CD4-positive, alpha-beta T cell treated with Interferon gamma for 1 hour (primary cell): ENCODE measurements around the gene CCDC85A.

Source experiments
- DNase-seq: peaks from one replicate; pipeline ENCODE4 v3.0.0-alpha.2; 2020

The CCDC85A gene

GRCh38 chr2:56195563-56195962 lies 11.8 kb downstream of the CCDC85A start:
- DNase-seq = no peak

GRCh38 chr2:56197816-56198215 lies 14.0 kb downstream of the CCDC85A start:
- no peak for DNase-seq

- DNase-seq = no peak
These were observed 15.1 kb downstream of the CCDC85A start for GRCh38 chr2:56198936-56199335.

GRCh38 chr2:56199492-56199891 lies 15.7 kb downstream of the CCDC85A start:
- DNase-seq = no peak

- no peak for DNase-seq
These were observed 18.8 kb downstream of the CCDC85A start for GRCh38 chr2:56202381-56203121.

DNA sequence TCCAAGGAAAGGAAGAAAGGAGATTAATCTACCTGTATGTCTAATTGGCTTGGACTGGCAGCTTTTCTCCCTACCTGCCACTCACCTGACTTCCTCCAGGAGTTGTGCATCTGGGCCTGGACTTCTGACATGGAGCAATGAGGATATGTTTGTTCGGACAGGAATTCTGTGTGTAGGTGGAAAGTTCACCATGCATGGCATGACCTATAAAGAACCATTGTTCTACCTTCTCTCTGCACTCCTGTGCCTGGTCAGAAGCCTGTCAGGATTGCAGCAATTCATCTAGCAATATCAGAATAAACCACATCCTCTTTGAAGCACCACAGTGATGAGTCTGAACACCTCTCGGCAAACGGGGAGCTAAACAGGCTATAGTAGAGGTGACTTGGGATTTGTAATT lies 20.8 kb downstream of the CCDC85A start:
- DNase-seq = no peak

GRCh38 chr2:56206250-56206649 lies 22.5 kb downstream of the CCDC85A start:
- no peak for DNase-seq

DNA sequence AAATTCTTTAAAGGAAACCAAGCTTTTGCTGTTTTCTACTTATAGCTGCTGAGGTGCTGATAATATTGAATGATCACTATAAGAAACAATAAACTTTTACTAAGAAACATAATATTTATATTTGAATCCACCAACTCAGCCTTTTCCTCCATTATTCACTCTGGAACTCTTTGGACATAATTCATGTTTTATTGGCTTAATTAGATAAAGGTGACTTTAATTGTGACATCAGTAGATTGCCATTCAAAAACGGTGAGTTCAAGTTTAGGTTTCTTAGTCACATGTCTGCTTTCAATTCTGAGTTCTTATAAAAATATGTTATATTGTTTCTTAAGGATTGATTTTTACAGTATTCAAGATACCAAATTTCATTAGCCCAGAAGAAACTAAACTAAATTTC lies 24.0 kb downstream of the CCDC85A start:
- DNase-seq = no peak

- no peak for DNase-seq
These were observed 24.6 kb downstream of the CCDC85A start for GRCh38 chr2:56208380-56208779.

DNA sequence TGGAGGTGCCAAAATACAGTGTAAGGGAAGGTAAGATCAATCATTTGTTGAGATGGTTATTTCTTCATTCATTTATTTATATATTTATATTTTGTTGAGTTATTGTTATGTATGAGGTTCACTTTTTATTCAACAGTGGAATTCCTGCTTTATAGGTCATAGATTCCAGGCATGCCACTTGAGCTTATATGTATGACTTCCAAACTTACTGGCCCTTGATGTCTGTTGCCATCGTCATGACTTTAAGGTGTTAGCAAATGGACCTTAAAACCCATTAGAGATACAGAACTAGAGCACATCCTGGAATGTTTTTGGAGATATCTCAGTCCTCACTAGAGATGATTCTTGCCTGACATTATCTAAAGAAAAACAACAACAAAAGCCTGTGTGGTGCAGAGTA lies 25.9 kb downstream of the CCDC85A start:
- DNase-seq = no peak

- no peak for DNase-seq
These were observed 26.5 kb downstream of the CCDC85A start for GRCh38 chr2:56210291-56210690.

DNA sequence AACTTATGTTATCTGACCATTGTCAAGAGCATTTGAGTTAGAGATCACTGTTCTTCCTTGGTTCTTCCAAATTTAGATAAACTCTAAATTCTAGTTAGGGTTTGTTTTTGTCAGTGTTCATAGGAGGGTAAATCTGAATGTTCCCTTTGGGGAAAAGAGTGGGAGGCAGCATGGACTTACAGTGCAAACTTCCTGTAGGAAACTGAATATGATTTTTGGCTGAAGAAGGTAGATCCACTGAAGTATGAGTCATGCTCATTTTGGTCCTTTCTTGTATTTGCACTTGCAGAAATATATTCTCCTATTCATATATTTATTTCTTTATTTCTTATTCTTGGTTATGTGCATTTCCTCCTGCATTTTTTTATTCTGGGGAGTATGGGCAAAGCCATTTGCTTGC lies 27.3 kb downstream of the CCDC85A start:
- no peak for DNase-seq

DNA sequence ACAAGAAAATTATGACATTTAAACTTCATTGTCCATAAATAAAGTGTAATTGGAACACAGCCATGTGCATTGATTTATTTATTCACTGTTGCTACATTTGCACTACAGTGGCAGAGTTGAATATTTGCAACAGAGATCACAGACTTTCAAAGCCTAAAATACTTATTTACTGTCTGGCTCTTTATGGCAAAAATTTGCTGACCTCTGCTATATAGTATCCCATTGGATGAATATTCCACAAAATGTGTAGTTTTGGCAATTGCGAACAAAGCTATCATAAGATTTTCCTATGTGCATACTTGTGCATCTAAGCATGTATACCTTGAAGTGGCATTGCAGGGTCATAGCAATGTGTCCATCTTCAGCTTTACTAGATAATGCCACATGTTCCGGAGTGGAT lies 32.1 kb downstream of the CCDC85A start:
- DNase-seq = no peak

DNA sequence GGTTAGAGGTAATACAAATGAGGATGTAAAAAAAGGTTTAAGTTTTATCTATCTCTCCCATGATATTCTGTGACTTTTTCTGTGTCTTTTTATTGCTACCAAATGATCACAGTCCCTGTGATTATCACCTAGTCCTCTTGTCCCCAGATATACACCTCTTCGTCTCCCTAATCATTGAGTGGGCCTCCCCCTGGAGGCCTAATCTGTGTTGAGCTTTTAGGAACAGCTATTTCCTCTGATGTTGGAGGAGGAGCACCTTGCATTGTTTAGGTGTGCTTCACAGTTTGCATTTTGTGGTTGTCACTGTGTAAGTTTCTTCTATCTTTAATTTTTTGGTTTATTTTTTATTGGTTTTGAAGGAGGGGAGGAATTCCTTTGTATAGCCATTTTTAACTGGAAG lies 33.3 kb downstream of the CCDC85A start:
- DNase-seq = no peak

DNA sequence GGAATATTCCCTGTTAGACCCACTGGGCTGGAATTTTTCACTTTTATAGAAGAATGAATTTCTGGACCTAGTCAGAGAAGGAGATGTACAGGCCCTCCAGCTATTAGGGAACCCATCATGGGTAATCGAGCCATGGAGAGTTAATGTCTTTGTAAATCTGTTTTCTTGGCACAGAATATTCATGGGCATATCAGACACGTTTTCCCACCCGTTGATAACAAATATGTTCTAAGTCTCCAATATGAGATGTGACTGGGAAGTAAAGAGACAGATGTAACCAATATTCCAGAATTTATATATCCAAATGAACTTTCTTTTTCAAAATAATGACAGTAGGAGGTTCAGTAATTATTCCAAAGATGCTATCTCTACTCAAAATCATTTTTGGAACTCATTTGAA lies 38.7 kb downstream of the CCDC85A start:
- DNase-seq = no peak

GRCh38 chr2:56224316-56224715 lies 40.5 kb downstream of the CCDC85A start:
- no peak for DNase-seq

DNA sequence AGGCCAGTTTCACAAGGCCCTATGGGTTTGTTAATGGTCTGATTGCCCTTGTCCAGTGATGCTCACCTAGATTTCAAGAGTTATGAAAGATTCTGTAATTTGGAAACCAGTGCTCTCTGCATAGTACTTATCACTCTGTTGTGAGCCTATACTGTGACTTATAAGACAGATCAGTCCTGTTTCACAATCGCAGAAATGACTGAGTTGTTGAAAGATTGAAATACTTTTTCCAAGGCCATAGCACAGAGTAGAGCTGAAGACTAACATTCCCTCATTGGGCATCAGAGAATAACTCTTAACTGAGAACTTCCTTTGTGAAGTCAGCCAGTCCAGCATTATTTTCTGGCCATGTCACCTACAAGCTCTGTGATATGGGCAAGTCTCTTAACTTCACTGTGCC lies 44.0 kb downstream of the CCDC85A start:
- no peak for DNase-seq

- DNase-seq = no peak
These were observed 45.7 kb downstream of the CCDC85A start for GRCh38 chr2:56229397-56230060.

GRCh38 chr2:56230156-56230555 lies 46.4 kb downstream of the CCDC85A start:
- DNase-seq = no peak

DNA sequence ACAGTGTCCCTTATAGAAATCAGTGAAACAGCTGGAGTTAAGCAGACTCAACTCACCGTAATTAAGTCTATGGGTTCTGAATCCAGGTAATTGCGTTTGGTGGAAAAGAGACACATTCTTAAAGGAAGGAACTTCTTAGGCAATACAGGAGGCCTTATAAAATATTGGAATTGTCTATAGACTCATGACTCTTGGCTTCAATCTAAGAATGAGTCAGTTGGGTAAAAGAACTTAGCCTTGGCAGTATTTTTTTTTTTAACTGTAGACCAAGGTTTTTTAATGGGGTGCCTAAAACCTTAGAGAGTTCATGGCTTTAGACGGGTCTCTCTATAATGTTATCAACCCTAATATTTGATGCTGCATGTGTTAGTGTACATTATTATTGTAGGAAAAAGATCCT lies 47.6 kb downstream of the CCDC85A start:
- DNase-seq = no peak

GRCh38 chr2:56232912-56233311 lies 49.1 kb downstream of the CCDC85A start:
- no peak for DNase-seq

DNA sequence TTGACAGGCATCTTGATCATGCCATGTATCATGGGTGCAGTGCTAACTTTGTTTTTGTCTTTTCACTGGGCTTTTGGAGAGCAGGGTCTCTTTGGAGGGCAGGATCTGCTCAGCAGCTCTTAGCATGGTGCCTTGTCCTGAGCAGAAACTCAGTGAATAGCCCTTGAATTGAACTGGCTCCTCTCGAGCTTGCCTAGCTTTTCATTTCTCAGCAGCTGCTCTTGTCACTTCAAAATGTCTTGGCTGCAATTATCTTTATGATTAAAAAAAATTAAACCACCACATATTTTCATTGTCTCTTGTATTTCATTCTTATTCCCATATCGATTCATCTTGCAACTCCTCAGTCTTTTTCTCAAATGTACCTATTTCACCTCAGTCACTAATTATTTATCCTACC lies 50.5 kb downstream of the CCDC85A start:
- no peak for DNase-seq

- DNase-seq = no peak
These were observed 55.2 kb downstream of the CCDC85A start for GRCh38 chr2:56239030-56239429.

DNA sequence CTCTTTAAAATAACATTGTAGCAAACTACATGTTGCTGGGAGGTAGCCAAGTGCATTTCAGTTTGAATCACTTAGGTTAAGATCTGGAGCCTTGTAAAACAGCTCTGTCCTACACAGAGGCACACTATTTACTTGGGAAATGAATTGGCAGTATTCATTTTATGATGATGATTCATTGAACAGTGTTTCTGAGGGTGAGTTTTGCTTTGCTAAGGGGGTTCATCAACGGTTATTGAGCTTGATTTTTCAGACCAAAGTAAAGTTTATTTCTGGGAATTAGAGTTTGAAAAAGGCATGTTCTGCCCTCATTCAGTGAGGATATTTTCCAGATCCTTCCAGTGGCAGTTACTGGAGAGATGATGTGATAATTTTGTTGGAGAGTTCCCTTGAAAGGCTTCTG lies 55.6 kb downstream of the CCDC85A start:
- DNase-seq = no peak

- no peak for DNase-seq
These were observed 56.4 kb downstream of the CCDC85A start for GRCh38 chr2:56240210-56240609.
